Hepatocyte (in vitro differentiated cells): Measurements from ENCODE around the gene NUPR2. TPM values are rescaled to one million over a fixed set of nuclear protein-coding genes. Genes with fewer than 3 reads are reported as not detected.

Experiments used
- DNase-seq: peaks from one replicate; pipeline ENCODE4 v3.0.0-alpha.2; 2016; ENCODE audit warnings: low spot score
- H2AFZ ChIP-seq: fragments of 200-600 bp; sonication (generic); 2 replicates; pipeline ENCODE4 v1.6.0; 2016; ENCODE audit warnings: antibody characterized with exemption, mild to moderate bottlenecking
- H3K27ac ChIP-seq: fragments of 200-600 bp; sonication (generic); 2 replicates; pipeline ENCODE4 v1.5.1; 2016; ENCODE audit warnings: mild to moderate bottlenecking
- H3K27me3 ChIP-seq: fragments of 200-600 bp; sonication (generic); 2 replicates; pipeline ENCODE4 v1.6.1; 2016
- H3K36me3 ChIP-seq: fragments of 200-600 bp; sonication (generic); replicated peaks from 2 replicates; pipeline ENCODE4 v1.5.1; 2016; ENCODE audit warnings: low read depth; ENCODE audit not compliant: insufficient read depth
- H3K4me1 ChIP-seq: fragments of 200-600 bp; sonication (generic); 2 replicates; pipeline ENCODE4 v1.5.1; 2016; ENCODE audit warnings: mild to moderate bottlenecking, moderate library complexity; ENCODE audit not compliant: insufficient read depth
- H3K4me2 ChIP-seq: fragments of 200-600 bp; sonication (generic); 2 replicates; pipeline ENCODE4 v1.6.0; 2016
- H3K4me3 ChIP-seq: fragments of 200-600 bp; sonication (generic); 2 replicates; pipeline ENCODE4 v1.5.1; 2016; ENCODE audit warnings: mild to moderate bottlenecking
- H3K79me2 ChIP-seq: fragments of 200-600 bp; sonication (generic); 2 replicates; pipeline ENCODE4 v1.6.0; 2017; ENCODE audit warnings: mild to moderate bottlenecking
- H3K9me2 ChIP-seq: fragments of 200-600 bp; sonication (generic); replicated peaks from 2 replicates; pipeline ENCODE4 v1.6.0; 2017; ENCODE audit warnings: mild to moderate bottlenecking; ENCODE audit not compliant: insufficient read depth
- H3K9me3 ChIP-seq: fragments of 200-600 bp; sonication (generic); 2 replicates; pipeline ENCODE4 v1.5.1; 2016; ENCODE audit warnings: low read depth, mild to moderate bottlenecking
- H4K20me1 ChIP-seq: fragments of 200-600 bp; sonication (generic); 2 replicates; pipeline ENCODE4 v1.6.0; 2016; ENCODE audit warnings: mild to moderate bottlenecking; ENCODE audit not compliant: insufficient read depth, poor library complexity, severe bottlenecking
- CTCF ChIP-seq: fragments of 200-600 bp; sonication (generic); IDR thresholded peaks from 2 replicates; pipeline ENCODE4 v1.5.1; 2016; ENCODE audit warnings: antibody characterized with exemption, mild to moderate bottlenecking; ENCODE audit not compliant: poor library complexity
- EZH2 ChIP-seq: fragments of 200-600 bp; sonication (generic); IDR thresholded peaks from 2 replicates; pipeline ENCODE4 v1.6.1; 2016; ENCODE audit warnings: antibody characterized with exemption, mild to moderate bottlenecking, borderline replicate concordance
- EZH2phosphoT487 ChIP-seq: fragments of 200-600 bp; sonication (generic); IDR thresholded peaks from one replicate; pipeline ENCODE4 v1.6.1; 2018; ENCODE audit warnings: antibody characterized with exemption, mild to moderate bottlenecking, low read depth, moderate library complexity; ENCODE audit not compliant: unreplicated experiment, severe bottlenecking
- WGBS: methylation state at CpG from one replicate; pipeline ENCODE4 v1.1.6; 2016; ENCODE audit warnings: low lambda C conversion rate; ENCODE audit errors: missing lambda C conversion rate; 5-methylcytosine and 5-hydroxymethylcytosine counted together
- polyA plus RNA-seq: library from polyadenylated mRNA; unstranded; fragments of >200 nt; fragmentation: Nextera tagmentation; extraction: Ambion mirVana; gene quantifications from 2 replicates; pipeline ENCODE4 v1.2.1, GENCODE V29; 2016
- total RNA-seq: library from RNA; depleted of rRNA; stranded (reverse); fragments of >200 nt; gene quantifications from 2 replicates; pipeline ENCODE4 v1.2.3, GENCODE V29; 2014

The NUPR2 gene
- total and polyA plus RNA-seq, 2 experiments from 2014 or later = not detected

GRCh38 chr7:56110611-56111010 is 5.6 kb downstream of the NUPR2 start:
- Histone ChIP-seq H3K9me2 (no peaks in the 10 kb centered on the region), H3K4me3 (no peak overlapping the region), H3K79me2 (peaks cover 3% of the 10 kb centered on the region), H3K27me3 (no peaks in the 10 kb centered on the region), H3K4me1 (no peaks in the 10 kb centered on the region), H3K4me2 (no peak overlapping the region), H4K20me1 (no peaks in the 10 kb centered on the region), H3K36me3 (no peaks in the 10 kb centered on the region), H3K27ac (no peak overlapping the region), H3K9me3 (no peaks in the 10 kb centered on the region), H2AFZ (no peak overlapping the region)
- TF ChIP-seq CTCF (no peak), EZH2phosphoT487 (no peak), EZH2 (no peak)
- WGBS = 63% methylated on average over 1 of the region's 1 CpG
- no peak for DNase-seq

- Histone ChIP-seq H3K9me3 (no peaks in the 10 kb centered on the region), H3K27me3 (no peaks in the 10 kb centered on the region), H4K20me1 (no peaks in the 10 kb centered on the region), H3K4me3 (no peak overlapping the region), H3K27ac (no peak overlapping the region), H3K4me1 (no peaks in the 10 kb centered on the region), H2AFZ (no peak overlapping the region), H3K36me3 (no peaks in the 10 kb centered on the region), H3K9me2 (no peaks in the 10 kb centered on the region), H3K79me2 (peaks cover 10% of the 10 kb centered on the region), H3K4me2 (no peak overlapping the region)
- TF ChIP-seq EZH2 = no peak
- no peak for TF ChIP-seq CTCF
- no peak for TF ChIP-seq EZH2phosphoT487
- WGBS = 100% methylated on average over 1 of the region's 1 CpG
- DNase-seq = no peak
These were observed 8.3 kb downstream of the NUPR2 start for GRCh38 chr7:56107954-56108258.

- Histone ChIP-seq H4K20me1 (no peaks in the 10 kb centered on the region), H3K27me3 (no peaks in the 10 kb centered on the region), H3K4me2 (peak within 1 kb of the TSS; percentile 64), H3K9me2 (no peaks in the 10 kb centered on the region), H3K4me3 (peak within 1 kb of the TSS; percentile 64), H3K9me3 (no peaks in the 10 kb centered on the region), H3K79me2 (peaks cover 10% of the 10 kb centered on the region), H3K27ac (peak within 1 kb of the TSS; percentile 83), H2AFZ (peak within 1 kb of the TSS; percentile 81), H3K36me3 (no peaks in the 10 kb centered on the region), H3K4me1 (no peaks in the 10 kb centered on the region)
- DNase-seq = peak; percentile 90
- 56% methylated on average over 57 of the region's 57 CpGs for WGBS
- TF ChIP-seq EZH2 (no peak), CTCF (no peak), EZH2phosphoT487 (no peak)
These were observed 9.8 kb downstream of the NUPR2 start, which contains the start of gene CHCHD2 for GRCh38 chr7:56106108-56107073. Gene CHCHD2 (minus strand): TSS chr7:56106476. CDS start chr7:56106413, 63 bp downstream.
